ENCODE measurements around the gene POLR2L. TPM values are rescaled to one million over a fixed set of nuclear protein-coding genes. Genes with fewer than 3 reads are reported as not detected.
A peak's percentile ranks its signal among the peaks of the same experiment; 100 is the strongest.

POLR2L gene
- total and polyA plus RNA-seq, 2 of the 13 experiments (the other 11 are each of a cell fraction or from before 2014, with no cell fraction given) = 104 to 114 TPM

DNA sequence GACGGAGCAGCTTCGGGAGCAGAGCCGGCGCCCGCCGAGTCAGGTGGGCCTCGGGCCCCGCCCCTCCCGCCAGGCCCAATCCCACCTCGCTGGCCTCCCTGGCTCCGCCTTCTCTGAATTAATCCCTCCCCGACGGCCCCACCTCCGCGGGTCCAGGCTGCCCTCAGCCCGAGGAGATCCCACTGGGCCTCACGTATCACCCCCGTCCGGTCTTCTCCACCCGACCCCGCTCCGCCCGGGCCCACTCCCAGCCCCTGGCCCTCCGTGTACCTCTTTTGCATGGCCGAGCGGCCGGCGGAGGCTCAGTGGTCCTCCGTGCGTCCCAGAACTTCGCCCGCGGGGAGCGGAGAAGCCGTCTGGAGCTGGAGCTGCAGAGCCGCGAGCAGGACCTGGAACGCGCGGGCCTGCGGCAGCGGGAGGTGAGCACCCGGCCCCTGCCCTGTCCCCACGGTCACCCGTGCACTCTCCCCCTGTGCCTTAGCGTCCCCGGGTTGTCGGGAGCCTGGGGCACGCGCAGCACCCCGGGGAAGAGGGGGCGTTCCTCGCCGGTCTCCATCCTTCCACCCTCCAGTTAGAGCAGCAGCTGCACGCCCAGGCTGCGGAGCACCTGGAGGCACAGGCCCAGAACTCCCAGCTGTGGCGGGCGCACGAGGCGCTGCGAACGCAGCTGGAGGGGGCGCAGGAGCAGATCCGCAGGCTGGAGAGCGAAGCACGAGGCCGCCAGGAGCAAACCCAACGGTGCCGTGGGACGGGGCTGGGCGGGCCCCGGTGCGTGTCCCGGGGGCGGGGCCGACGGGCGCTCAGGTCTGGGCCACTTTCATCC, 11.8 kb downstream of the POLR2L start (continued):
- TF ChIP-seq TFDP1 (CRISPR knock-in tag; IDR thresholded peaks at IDR 0.05; ENCODE audit: borderline replicate concordance) (peak; percentile 62; the same call in 1 of the 2 replicates), ZNF552 (CRISPR knock-in tag; IDR thresholded peaks at IDR 0.05; ENCODE audit: borderline replicate concordance) (no peak), PATZ1 (CRISPR knock-in tag; IDR thresholded peaks at IDR 0.05) (no peak), THAP9 (CRISPR knock-in tag; IDR thresholded peaks at IDR 0.05; ENCODE audit: borderline replicate concordance) (no peak), ZNF329 (CRISPR knock-in tag; IDR thresholded peaks at IDR 0.05; ENCODE audit: low read depth) (0 out of 2 replicates have a peak, but pooled peaks have one; percentile 42), KDM2A (CRISPR knock-in tag; IDR thresholded peaks at IDR 0.05; ENCODE audit: borderline replicate concordance, low read depth) (peak; percentile 81; the same call in 1 of the 2 replicates), RFXAP (CRISPR knock-in tag; IDR thresholded peaks at IDR 0.05; ENCODE audit: borderline replicate concordance) (peak; percentile 42; the same call in 1 of the 2 replicates), TOE1 (CRISPR knock-in tag; IDR thresholded peaks at IDR 0.05) (no peak), DR1 (CRISPR knock-in tag; IDR thresholded peaks at IDR 0.05) (0 out of 2 replicates have a peak, but pooled peaks have one; percentile 30)
- TF ChIP-seq, protein P1, sequence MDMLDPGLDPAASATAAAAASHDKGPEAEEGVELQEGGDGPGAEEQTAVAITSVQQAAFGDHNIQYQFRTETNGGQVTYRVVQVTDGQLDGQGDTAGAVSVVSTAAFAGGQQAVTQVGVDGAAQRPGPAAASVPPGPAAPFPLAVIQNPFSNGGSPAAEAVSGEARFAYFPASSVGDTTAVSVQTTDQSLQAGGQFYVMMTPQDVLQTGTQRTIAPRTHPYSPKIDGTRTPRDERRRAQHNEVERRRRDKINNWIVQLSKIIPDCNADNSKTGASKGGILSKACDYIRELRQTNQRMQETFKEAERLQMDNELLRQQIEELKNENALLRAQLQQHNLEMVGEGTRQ (IDR thresholded peaks at IDR 0.05; ENCODE audit: low read depth, low read length) = peak; percentile 48; the same call in 1 of the 2 replicates
- TF ChIP-seq, protein P1 (CRISPR knock-in tag; IDR thresholded peaks at IDR 0.05; ENCODE audit: borderline replicate concordance) = peak; percentile 14; the same call in 1 of the 2 replicates
- TF ChIP-seq, protein P2, sequence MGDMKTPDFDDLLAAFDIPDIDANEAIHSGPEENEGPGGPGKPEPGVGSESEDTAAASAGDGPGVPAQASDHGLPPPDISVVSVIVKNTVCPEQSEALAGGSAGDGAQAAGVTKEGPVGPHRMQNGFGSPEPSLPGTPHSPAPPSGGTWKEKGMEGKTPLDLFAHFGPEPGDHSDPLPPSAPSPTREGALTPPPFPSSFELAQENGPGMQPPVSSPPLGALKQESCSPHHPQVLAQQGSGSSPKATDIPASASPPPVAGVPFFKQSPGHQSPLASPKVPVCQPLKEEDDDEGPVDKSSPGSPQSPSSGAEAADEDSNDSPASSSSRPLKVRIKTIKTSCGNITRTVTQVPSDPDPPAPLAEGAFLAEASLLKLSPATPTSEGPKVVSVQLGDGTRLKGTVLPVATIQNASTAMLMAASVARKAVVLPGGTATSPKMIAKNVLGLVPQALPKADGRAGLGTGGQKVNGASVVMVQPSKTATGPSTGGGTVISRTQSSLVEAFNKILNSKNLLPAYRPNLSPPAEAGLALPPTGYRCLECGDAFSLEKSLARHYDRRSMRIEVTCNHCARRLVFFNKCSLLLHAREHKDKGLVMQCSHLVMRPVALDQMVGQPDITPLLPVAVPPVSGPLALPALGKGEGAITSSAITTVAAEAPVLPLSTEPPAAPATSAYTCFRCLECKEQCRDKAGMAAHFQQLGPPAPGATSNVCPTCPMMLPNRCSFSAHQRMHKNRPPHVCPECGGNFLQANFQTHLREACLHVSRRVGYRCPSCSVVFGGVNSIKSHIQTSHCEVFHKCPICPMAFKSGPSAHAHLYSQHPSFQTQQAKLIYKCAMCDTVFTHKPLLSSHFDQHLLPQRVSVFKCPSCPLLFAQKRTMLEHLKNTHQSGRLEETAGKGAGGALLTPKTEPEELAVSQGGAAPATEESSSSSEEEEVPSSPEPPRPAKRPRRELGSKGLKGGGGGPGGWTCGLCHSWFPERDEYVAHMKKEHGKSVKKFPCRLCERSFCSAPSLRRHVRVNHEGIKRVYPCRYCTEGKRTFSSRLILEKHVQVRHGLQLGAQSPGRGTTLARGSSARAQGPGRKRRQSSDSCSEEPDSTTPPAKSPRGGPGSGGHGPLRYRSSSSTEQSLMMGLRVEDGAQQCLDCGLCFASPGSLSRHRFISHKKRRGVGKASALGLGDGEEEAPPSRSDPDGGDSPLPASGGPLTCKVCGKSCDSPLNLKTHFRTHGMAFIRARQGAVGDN (CRISPR knock-in tag; IDR thresholded peaks at IDR 0.05) = peak; percentile 93
